Measurements from ENCODE around the gene CASZ1. TPM values are rescaled to one million over a fixed set of nuclear protein-coding genes. Genes with fewer than 3 reads are reported as not detected.

CASZ1 gene
- total RNA-seq, 1 donor from 2014 or later, result 63.6 TPM

DNA sequence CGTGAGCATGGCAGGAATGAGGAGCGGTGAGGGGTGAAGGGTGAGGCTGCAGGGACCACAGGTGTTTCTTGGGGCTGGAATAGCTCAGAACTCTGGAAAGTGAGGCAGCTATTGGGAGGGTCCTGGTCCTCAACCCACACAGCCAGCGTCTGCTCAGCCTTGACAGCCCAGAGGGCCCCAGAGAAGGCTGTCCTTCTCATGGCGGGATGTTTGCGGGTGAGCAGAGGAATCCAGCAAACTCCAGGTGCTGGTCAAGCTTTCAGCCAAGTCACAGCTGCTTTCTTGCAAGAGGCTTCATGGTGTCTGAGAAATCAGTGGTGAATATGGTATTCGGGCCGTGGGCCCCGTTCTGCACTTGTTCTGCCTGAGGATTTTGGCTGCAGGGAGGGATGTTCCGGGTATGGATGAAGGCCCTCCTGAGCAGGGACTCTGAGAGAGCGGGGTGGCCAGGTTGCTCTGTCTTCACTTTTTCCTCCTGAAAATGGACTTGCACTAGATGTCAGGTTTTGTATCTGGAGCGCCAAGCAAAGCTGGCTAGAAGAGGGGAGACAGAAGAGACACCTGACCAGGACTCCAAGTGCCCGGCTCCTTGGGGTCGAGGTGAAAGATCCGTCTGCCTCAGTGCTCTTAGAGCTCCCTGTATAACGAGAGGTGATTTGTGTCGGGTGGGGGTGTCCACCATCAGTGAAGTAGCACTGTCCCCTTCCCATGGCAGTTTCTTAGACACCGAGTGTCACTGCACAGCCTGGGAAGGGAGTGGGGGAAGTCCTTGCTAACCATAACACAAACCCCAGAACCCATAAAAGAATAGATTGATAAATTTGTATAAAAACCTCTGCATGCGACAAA lies 181.8 kb downstream of the CASZ1 start:
- no peak for DNase-seq

DNA sequence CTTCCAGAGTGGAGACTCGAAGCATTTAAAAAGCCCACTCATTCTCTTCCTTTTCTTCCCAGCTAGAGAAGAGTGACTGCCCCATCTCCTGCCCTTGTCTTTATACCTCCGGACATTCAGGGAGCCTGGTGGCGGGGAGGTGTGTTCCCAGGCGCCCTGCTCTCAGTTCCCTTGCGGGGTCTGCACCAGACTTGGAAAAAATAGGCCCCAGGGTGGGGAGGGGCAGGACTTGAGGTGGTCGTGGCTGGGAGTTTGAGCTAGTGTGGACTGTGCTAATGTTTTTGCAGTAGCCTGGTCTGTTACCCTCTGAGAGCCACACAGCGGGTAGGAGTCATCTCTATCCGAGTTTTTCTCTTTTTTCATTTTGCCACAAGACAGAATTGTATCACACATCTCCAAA lies 182.6 kb downstream of the CASZ1 start:
- Histone ChIP-seq H3K4me1 (no peaks in the 10 kb centered on the region), H3K36me3 (peaks cover 4% of the 10 kb centered on the region), H3K4me3 (no peak overlapping the region), H3K27ac (no peak overlapping the region), H3K9me3 (no peaks in the 10 kb centered on the region), H3K27me3 (no peaks in the 10 kb centered on the region)
- TF ChIP-seq, protein P1, sequence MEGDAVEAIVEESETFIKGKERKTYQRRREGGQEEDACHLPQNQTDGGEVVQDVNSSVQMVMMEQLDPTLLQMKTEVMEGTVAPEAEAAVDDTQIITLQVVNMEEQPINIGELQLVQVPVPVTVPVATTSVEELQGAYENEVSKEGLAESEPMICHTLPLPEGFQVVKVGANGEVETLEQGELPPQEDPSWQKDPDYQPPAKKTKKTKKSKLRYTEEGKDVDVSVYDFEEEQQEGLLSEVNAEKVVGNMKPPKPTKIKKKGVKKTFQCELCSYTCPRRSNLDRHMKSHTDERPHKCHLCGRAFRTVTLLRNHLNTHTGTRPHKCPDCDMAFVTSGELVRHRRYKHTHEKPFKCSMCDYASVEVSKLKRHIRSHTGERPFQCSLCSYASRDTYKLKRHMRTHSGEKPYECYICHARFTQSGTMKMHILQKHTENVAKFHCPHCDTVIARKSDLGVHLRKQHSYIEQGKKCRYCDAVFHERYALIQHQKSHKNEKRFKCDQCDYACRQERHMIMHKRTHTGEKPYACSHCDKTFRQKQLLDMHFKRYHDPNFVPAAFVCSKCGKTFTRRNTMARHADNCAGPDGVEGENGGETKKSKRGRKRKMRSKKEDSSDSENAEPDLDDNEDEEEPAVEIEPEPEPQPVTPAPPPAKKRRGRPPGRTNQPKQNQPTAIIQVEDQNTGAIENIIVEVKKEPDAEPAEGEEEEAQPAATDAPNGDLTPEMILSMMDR (IDR thresholded peaks at IDR 0.05), result no peak
- ATAC-seq (no peak), DNase-seq (no peak)
- intact Hi-C loops (cut with DNase I), result no loop called here

More for the DNA sequence above, 181.8 kb downstream of the CASZ1 start:
- Histone ChIP-seq H3K4me3 (no peak overlapping the region), H3K9me3 (no peaks in the 10 kb centered on the region), H3K27me3 (no peaks in the 10 kb centered on the region), H3K36me3 (peaks cover 4% of the 10 kb centered on the region), H3K4me1 (no peaks in the 10 kb centered on the region), H3K27ac (no peak overlapping the region)
- intact Hi-C loops (cut with DNase I), result no loop called here
- TF ChIP-seq, protein P1 (IDR thresholded peaks at IDR 0.05), result no peak
- ATAC-seq, result no peak

DNA sequence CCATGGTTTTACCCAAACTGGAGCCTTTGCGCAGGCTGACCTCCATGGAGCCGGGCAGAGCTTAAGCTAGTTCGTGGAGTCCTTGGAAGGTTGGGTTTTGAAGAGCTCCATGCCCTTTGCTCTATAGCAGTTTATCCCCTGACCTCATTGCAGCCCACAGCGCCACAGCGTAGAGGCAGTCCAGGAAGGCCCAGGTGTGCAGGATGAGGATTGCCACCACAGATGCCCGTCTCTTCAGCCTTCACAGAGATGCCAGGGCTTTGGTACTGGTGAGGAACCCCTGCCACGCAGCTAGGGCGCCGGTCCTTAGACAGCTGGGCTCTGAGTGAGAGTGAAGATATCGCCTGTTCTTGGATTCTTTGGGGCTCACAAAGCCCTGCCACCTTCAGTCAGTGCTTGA lies 183.1 kb downstream of the CASZ1 start:
- intact Hi-C loops (cut with DNase I), result no loop called here
- DNase-seq (no peak), ATAC-seq (no peak)
- TF ChIP-seq, protein P1 (IDR thresholded peaks at IDR 0.05), result no peak
- no peaks in the 10 kb centered on the region for H3K4me1 ChIP-seq
- H3K27ac ChIP-seq, result no peak overlapping the region
- H3K4me3 ChIP-seq, result no peak overlapping the region
- H3K9me3 ChIP-seq, result no peaks in the 10 kb centered on the region
- H3K36me3 ChIP-seq, result no peaks in the 10 kb centered on the region
- H3K27me3 ChIP-seq, result no peaks in the 10 kb centered on the region

DNA sequence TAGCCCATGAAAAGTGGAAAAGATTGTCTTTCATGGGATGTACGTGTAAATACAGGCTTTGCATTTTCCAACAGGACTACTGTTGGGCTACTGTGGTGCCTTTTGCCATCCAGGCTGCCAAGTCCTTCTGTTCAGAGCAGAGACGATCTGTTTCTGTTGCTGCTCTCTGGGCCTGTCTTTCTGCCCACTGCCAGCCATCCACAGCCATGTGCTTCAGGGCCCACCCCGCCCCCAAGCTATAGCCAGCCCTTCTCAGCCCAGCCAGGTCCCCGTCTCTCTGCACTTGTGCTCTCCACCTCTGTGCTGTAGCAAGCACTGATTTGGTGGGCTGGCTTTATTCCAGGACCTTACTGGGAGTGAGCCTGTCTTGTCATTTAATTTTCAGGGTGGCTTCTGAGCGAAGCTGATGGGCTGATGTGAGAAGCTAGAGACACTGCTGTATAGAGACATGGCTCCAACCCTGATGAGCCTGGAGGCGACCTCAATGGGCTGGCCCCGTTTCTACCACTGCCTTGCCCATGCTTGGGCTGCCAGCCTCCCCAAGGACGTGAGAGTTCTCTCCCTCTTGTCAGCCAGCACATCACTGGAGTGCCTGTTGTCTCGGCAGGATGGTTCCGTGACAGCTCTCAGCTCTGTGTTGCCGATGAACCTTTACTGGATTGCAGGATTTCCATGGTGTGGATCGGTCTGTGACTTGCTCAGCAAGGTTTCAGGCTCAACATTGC lies 183.8 kb downstream of the CASZ1 start:
- no peak overlapping the region for H3K4me3 ChIP-seq
- TF ChIP-seq, protein P1 (IDR thresholded peaks at IDR 0.05), result no peak
- intact Hi-C loops (cut with DNase I), result no loop called here
- no peaks in the 10 kb centered on the region for H3K36me3 ChIP-seq
- H3K4me1 ChIP-seq, result no peaks in the 10 kb centered on the region
- no peak for ATAC-seq
- DNase-seq, result no peak
- no peaks in the 10 kb centered on the region for H3K27me3 ChIP-seq
- no peak overlapping the region for H3K27ac ChIP-seq
- H3K9me3 ChIP-seq, result no peaks in the 10 kb centered on the region

DNA sequence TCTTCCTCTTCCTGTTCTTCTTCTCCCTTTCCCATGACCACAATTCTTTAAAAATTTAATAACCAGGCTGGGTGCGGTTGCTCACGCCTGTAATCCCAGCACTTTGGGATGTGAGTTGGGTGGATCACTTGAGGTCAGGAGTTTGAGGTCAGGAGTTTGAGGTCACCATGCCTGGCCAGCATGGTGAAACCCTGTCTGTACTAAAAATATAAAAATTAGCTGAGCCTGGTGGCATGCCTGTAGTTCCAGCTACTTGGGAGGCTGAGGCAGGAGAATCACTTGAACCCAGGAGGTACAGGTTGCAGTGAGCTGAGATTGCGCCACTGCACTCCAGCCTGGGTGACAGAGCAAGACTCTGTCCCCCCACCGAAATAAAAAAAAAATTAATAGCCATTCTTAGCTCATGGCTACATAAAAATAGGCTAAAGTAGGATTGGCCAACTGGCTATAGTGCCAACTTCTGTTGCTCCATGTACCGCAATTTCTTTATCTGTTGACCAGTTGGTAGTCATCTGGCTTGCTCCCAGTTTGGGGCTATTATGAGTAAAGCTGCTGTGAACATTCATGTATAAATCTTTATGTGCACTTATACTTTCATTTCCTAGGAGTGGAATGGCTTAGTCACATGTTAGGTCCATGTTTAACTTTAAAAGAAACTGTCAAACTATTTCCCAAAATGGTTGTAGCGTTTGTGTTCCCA lies 185.4 kb downstream of the CASZ1 start:
- no peak overlapping the region for H3K27ac ChIP-seq
- DNase-seq, result no peak
- TF ChIP-seq, protein P1 (IDR thresholded peaks at IDR 0.05), result no peak
- H3K4me3 ChIP-seq, result no peak overlapping the region
- no peaks in the 10 kb centered on the region for H3K27me3 ChIP-seq
- no peaks in the 10 kb centered on the region for H3K4me1 ChIP-seq
- ATAC-seq, result no peak
- H3K9me3 ChIP-seq, result no peaks in the 10 kb centered on the region
- intact Hi-C loops (cut with DNase I), result no loop called here
- no peaks in the 10 kb centered on the region for H3K36me3 ChIP-seq
